SU-DHL-6 (cell line): Measurements from ENCODE around the gene ARMH3.

Source experiments
- H2AFZ ChIP-seq: fragments of 200-600 bp; sonication (generic); 2 replicates; pipeline ENCODE4 v1.6.1; 2014; ENCODE audit warnings: low read depth, mild to moderate bottlenecking, moderate library complexity, mixed read lengths, antibody characterized with exemption, low read length; ENCODE audit not compliant: severe bottlenecking
- H3F3A ChIP-seq: fragments of 200-600 bp; shearing (Covaris generic); 2 replicates; pipeline ENCODE4 v1.6.0; 2016; ENCODE audit warnings: antibody characterized with exemption, mild to moderate bottlenecking; ENCODE audit not compliant: insufficient read depth
- H3K27ac ChIP-seq: fragments of 200-600 bp; sonication (generic); 2 replicates; pipeline ENCODE4 v1.5.1; 2016; ENCODE audit warnings: low read depth, mild to moderate bottlenecking, low read length, moderate library complexity, mixed read lengths
- H3K27me3 ChIP-seq: fragments of 200-600 bp; sonication (generic), shearing (Covaris generic); 2 replicates; pipeline ENCODE4 v1.6.0; 2014; ENCODE audit warnings: mild to moderate bottlenecking, low read length
- H3K36me3 ChIP-seq: fragments of 200-600 bp; sonication (generic); 2 replicates; pipeline ENCODE4 v1.6.1; 2014; ENCODE audit warnings: mild to moderate bottlenecking, low read length, mixed read lengths
- H3K4me2 ChIP-seq: fragments of 300-600, 200-600 bp; shearing (Covaris generic), sonication (generic); 2 replicates; pipeline ENCODE4 v1.6.0; 2014; ENCODE audit warnings: low read length, low read depth, mild to moderate bottlenecking; ENCODE audit not compliant: poor library complexity, severe bottlenecking
- H3K4me3 ChIP-seq: fragments of 200-600 bp; sonication (generic); 2 replicates; pipeline ENCODE4 v1.5.1; 2014; ENCODE audit warnings: antibody characterized with exemption, low read length, mild to moderate bottlenecking, mixed read lengths; ENCODE audit not compliant: insufficient read depth, poor library complexity, severe bottlenecking
- H3K79me2 ChIP-seq: fragments of 200-600 bp; sonication (generic); 2 replicates; pipeline ENCODE4 v1.6.1; 2014; ENCODE audit warnings: mild to moderate bottlenecking, low read length, moderate library complexity; ENCODE audit not compliant: insufficient read depth
- H3K9ac ChIP-seq: fragments of 200-600 bp; sonication (generic); 2 replicates; pipeline ENCODE4 v1.7.0; 2014; ENCODE audit warnings: mild to moderate bottlenecking, low read length
- H3K9me2 ChIP-seq: fragments of 200-600 bp; sonication (generic); replicated peaks from 2 replicates; pipeline ENCODE4 v1.6.1; 2014; ENCODE audit warnings: low read length; ENCODE audit not compliant: insufficient read depth
- H3K9me3 ChIP-seq: fragments of 200-600 bp; sonication (generic); 2 replicates; pipeline ENCODE4 v1.6.1; 2014; ENCODE audit warnings: low read length, mixed read lengths; ENCODE audit not compliant: insufficient read depth
- H4K20me1 ChIP-seq: fragments of 200-600 bp; sonication (generic); 2 replicates; pipeline ENCODE4 v1.6.1; 2014; ENCODE audit warnings: low read depth, mild to moderate bottlenecking, antibody characterized with exemption, low read length, moderate library complexity, mixed read lengths
- EZH2phosphoT487 ChIP-seq: fragments of 200-600 bp; sonication (generic), shearing (Covaris generic); conservative IDR thresholded peaks from 2 replicates; pipeline ENCODE4 v1.6.1; 2018; ENCODE audit warnings: mild to moderate bottlenecking, antibody characterized with exemption, low read length, moderate library complexity, mixed read lengths
- TF ChIP-seq, protein P1 (sequence below): fragments of 200-600 bp; sonication (generic); IDR thresholded peaks from one replicate; pipeline ENCODE4 v1.5.1; 2017; ENCODE audit warnings: antibody characterized with exemption, mild to moderate bottlenecking, low read length, moderate library complexity; ENCODE audit not compliant: insufficient read depth, poor library complexity, severe bottlenecking

ARMH3 gene

DNA sequence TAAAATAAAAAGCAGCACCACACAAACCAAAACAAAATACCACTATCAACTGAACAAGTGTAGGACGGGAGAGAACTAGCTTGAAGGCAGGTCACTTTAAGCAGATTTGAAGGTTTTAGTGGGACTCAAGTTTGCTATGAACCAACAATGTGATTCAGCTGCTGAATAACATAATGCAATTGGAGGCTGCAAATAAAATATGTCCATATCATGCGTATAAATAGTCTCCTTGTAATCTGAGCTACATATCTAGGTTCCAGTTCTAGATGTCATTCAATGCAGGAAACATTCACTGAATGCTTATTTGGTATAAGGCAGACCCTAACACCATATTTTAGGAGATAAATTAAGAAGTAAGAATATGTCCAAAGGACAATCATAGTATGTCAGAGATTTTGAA lies 130.9 kb downstream of the ARMH3 start:
- H3K36me3 ChIP-seq = no peaks in the 10 kb centered on the region
- no peaks in the 10 kb centered on the region for H3K9me3 ChIP-seq
- no peak overlapping the region for H3K4me3 ChIP-seq
- no peaks in the 10 kb centered on the region for H3K9me2 ChIP-seq
- H2AFZ ChIP-seq = no peak overlapping the region
- no peak overlapping the region for H3K27ac ChIP-seq
- no peaks in the 10 kb centered on the region for H3K27me3 ChIP-seq
- no peaks in the 10 kb centered on the region for H4K20me1 ChIP-seq
- no peak overlapping the region for H3K9ac ChIP-seq
- TF ChIP-seq, protein P1, sequence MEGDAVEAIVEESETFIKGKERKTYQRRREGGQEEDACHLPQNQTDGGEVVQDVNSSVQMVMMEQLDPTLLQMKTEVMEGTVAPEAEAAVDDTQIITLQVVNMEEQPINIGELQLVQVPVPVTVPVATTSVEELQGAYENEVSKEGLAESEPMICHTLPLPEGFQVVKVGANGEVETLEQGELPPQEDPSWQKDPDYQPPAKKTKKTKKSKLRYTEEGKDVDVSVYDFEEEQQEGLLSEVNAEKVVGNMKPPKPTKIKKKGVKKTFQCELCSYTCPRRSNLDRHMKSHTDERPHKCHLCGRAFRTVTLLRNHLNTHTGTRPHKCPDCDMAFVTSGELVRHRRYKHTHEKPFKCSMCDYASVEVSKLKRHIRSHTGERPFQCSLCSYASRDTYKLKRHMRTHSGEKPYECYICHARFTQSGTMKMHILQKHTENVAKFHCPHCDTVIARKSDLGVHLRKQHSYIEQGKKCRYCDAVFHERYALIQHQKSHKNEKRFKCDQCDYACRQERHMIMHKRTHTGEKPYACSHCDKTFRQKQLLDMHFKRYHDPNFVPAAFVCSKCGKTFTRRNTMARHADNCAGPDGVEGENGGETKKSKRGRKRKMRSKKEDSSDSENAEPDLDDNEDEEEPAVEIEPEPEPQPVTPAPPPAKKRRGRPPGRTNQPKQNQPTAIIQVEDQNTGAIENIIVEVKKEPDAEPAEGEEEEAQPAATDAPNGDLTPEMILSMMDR = no peak
- no peak for TF ChIP-seq EZH2phosphoT487
- H3F3A ChIP-seq = no peaks in the 10 kb centered on the region
- no peak overlapping the region for H3K4me2 ChIP-seq
- H3K79me2 ChIP-seq = no peaks in the 10 kb centered on the region

DNA sequence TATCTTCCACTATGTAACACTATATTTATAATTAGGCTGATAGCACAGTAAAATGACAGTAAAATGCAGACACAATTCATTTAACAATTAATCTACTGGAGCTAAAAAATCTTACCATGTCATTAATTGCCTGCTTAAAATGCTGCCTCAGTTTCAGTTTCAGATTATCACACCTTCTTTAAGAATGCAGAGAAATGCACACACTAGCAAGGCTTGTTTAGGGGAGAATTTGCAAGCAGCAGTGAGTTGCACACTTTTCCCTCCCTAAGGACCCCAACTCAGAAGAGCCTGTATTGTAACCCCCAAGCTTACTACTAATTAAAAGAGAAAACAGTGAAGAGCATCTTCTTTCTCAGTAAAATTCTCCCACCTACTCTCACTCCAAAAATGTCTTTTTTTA lies 132.7 kb downstream of the ARMH3 start:
- H3K4me2 ChIP-seq = no peak overlapping the region

DNA sequence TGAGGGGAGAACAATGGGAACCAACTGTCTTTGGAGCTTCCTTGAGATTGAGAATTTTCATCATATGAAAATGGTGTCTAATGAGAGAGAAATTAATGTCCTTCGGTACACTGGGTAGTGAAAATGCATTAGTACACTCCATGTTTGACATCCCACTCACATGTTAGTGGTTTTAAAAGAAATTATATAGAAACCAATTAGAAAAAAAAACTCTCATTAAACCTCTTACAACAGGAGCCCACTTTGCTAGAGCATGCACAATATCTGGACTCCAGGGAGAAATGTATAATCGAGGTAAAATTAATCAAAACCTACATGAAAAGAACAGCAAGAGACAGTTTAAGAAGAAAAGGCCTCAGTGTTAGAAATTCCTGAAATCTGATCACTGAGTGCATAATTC lies 133.1 kb downstream of the ARMH3 start:
- H3K9me2 ChIP-seq = no peaks in the 10 kb centered on the region
- H3K4me2 ChIP-seq = no peak overlapping the region
- H3K27me3 ChIP-seq = no peaks in the 10 kb centered on the region
- H3K79me2 ChIP-seq = no peaks in the 10 kb centered on the region
- no peaks in the 10 kb centered on the region for H3K36me3 ChIP-seq
- H4K20me1 ChIP-seq = no peaks in the 10 kb centered on the region
- TF ChIP-seq, protein P1 = no peak
- TF ChIP-seq EZH2phosphoT487 = no peak
- H3K4me3 ChIP-seq = no peak overlapping the region
- H3F3A ChIP-seq = no peaks in the 10 kb centered on the region
- H3K9me3 ChIP-seq = no peaks in the 10 kb centered on the region
- H3K27ac ChIP-seq = no peak overlapping the region
- no peak overlapping the region for H3K9ac ChIP-seq
- no peak overlapping the region for H2AFZ ChIP-seq

More for the DNA sequence above, 132.7 kb downstream of the ARMH3 start:
- no peak overlapping the region for H3K9ac ChIP-seq
- H3K9me3 ChIP-seq = no peaks in the 10 kb centered on the region
- H3K9me2 ChIP-seq = no peaks in the 10 kb centered on the region
- no peaks in the 10 kb centered on the region for H3K79me2 ChIP-seq
- H3K27ac ChIP-seq = no peak overlapping the region
- no peaks in the 10 kb centered on the region for H3K36me3 ChIP-seq
- no peak overlapping the region for H2AFZ ChIP-seq
- no peak for TF ChIP-seq EZH2phosphoT487
- TF ChIP-seq, protein P1 = no peak
- no peaks in the 10 kb centered on the region for H3K27me3 ChIP-seq
- H4K20me1 ChIP-seq = no peaks in the 10 kb centered on the region
- no peak overlapping the region for H3K4me3 ChIP-seq
- H3F3A ChIP-seq = no peaks in the 10 kb centered on the region

DNA sequence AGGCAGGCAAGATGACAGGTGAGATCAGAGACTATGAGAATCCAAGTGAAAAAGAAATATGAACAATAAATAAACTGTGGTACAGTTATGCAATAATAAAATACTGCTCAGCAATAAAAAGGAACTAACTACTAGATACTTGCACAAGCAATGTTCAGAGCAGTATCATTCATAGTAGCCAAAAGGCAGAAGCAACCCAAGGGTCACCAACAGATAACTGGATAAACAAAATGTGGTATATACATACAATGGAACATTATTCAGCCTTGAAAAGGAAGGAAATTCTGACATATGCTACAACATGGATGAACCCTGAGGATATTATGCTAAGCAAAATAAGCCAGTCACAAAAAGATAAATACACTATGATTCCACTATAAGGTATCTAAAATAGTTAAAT lies 135.4 kb downstream of the ARMH3 start:
- no peaks in the 10 kb centered on the region for H3F3A ChIP-seq
- H3K79me2 ChIP-seq = no peaks in the 10 kb centered on the region
- H3K27ac ChIP-seq = no peak overlapping the region
- H3K4me2 ChIP-seq = no peak overlapping the region
- no peak overlapping the region for H2AFZ ChIP-seq
- H3K9me3 ChIP-seq = no peaks in the 10 kb centered on the region
- H3K36me3 ChIP-seq = no peaks in the 10 kb centered on the region
- no peaks in the 10 kb centered on the region for H3K27me3 ChIP-seq
- no peaks in the 10 kb centered on the region for H3K9me2 ChIP-seq
- no peak overlapping the region for H3K4me3 ChIP-seq
- no peaks in the 10 kb centered on the region for H4K20me1 ChIP-seq
- H3K9ac ChIP-seq = no peak overlapping the region
- TF ChIP-seq, protein P1 = no peak
- TF ChIP-seq EZH2phosphoT487 = no peak
